Measurements from ENCODE around the gene EGFLAM. TPM values are rescaled to one million over a fixed set of nuclear protein-coding genes. Genes with fewer than 3 reads are reported as not detected.

The EGFLAM gene
- total and polyA plus RNA-seq, 3 donors from 2014 or later: 12.0 to 38.8 (median 15.2) TPM

DNA sequence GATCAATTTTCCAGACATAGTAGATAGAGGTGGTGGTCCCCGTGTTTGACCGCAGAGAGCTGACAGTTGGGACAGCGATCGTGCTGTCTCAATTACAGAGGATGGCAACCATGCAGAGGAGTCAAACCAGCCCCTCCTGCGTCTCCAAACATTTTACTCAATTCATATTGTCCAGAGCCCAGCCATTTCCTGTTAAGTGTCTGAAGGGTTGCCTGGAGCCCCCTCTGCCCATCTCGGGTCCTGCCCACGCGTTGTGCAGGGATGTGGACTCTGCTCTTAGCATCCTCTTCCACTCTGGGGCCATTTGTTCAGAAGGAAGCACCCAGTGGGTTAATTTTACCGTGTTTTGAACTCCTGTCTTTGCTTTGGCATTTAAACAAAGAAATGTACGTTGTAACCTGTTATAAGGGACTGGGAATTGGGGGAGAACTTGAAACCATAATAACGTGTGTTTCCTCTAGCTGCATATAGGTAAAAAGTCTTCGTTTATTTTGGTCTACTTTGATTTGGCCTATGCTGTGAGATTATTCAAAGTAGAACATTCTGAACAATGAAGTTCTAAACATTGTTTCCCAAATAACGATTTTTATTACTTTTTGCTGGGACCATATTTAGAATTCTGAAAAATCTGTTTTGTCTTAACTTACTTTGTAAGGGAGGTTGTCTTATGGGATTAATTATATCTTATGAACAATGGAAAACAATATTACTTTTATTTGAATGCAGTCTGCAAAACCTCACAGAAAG lies 876 bp downstream of the EGFLAM start:
- 13 to 16% methylated on average over 13 of the region's 13 CpGs for WGBS, 2 donors
- intact Hi-C loops (cut with DNase I; ENCODE audit: low total_unique reads): no loop called here
- DNase-seq: no peak

GRCh38 chr5:38259809-38260160 lies 1.4 kb downstream of the EGFLAM start:
- no peaks in the 10 kb centered on the region for H3K27me3 ChIP-seq
- H3K4me1 ChIP-seq: peaks cover 3% of the 10 kb centered on the region
- 43 to 63% methylated on average over 6 of the region's 6 CpGs for WGBS, 2 donors
- TF ChIP-seq POLR2A (IDR thresholded peaks at IDR 0.05) (no peak), CTCF (IDR thresholded peaks at IDR 0.05) (no peak)
- no peaks in the 10 kb centered on the region for H3K9me3 ChIP-seq
- no peak overlapping the region for H3K27ac ChIP-seq
- intact Hi-C loops (cut with DNase I; ENCODE audit: low total_unique reads): no loop called here
- no peak overlapping the region for H3K4me3 ChIP-seq
- no peaks in the 10 kb centered on the region for H3K36me3 ChIP-seq (ENCODE audit: low read depth, missing control alignments)
- no peak for DNase-seq

More for the DNA sequence above, 876 bp downstream of the EGFLAM start:
- H3K36me3 ChIP-seq (ENCODE audit: low read depth, missing control alignments): no peaks in the 10 kb centered on the region
- no peaks in the 10 kb centered on the region for H3K27me3 ChIP-seq
- TF ChIP-seq POLR2A (IDR thresholded peaks at IDR 0.05): no peak
- peak in 1 of 3 experiments; percentile 2 for TF ChIP-seq CTCF (IDR thresholded peaks at IDR 0.05)
- no peaks in the 10 kb centered on the region for H3K9me3 ChIP-seq
- H3K4me3 ChIP-seq: peak overlapping the region; percentile 67 to 68
- peak overlapping the region in 1 of 2 donors; percentile 24 for H3K27ac ChIP-seq
- peaks cover 3% of the 10 kb centered on the region for H3K4me1 ChIP-seq

- Histone ChIP-seq H3K36me3 (ENCODE audit: low read depth, missing control alignments) (no peaks in the 10 kb centered on the region), H3K27me3 (no peaks in the 10 kb centered on the region), H3K9me3 (no peaks in the 10 kb centered on the region), H3K27ac (no peak overlapping the region), H3K4me1 (no peaks in the 10 kb centered on the region), H3K4me3 (no peak overlapping the region)
- intact Hi-C loops (cut with DNase I; ENCODE audit: low total_unique reads): no loop called here
- DNase-seq: no peak
- 41 to 51% methylated on average over 6 of the region's 6 CpGs for WGBS, 2 donors
- no peak for TF ChIP-seq CTCF (IDR thresholded peaks at IDR 0.05)
- TF ChIP-seq POLR2A (IDR thresholded peaks at IDR 0.05): no peak
Observed at GRCh38 chr5:38263983-38264382, 5.6 kb downstream of the EGFLAM start.

GRCh38 chr5:38265546-38266179 lies 7.3 kb downstream of the EGFLAM start:
- H3K9me3 ChIP-seq: no peaks in the 10 kb centered on the region
- H3K4me1 ChIP-seq: no peaks in the 10 kb centered on the region
- intact Hi-C loops (cut with DNase I; ENCODE audit: low total_unique reads): no loop called here
- H3K4me3 ChIP-seq: no peak overlapping the region
- TF ChIP-seq CTCF (IDR thresholded peaks at IDR 0.05) (peak; percentile 8 to 95 (median 58)), POLR2A (IDR thresholded peaks at IDR 0.05) (no peak)
- whole genome bisulfite sequencing, 2 donors: 37 to 42% methylated on average over 13 of the region's 13 CpGs
- DNase-seq: peak; percentile 87
- no peak overlapping the region for H3K27ac ChIP-seq
- H3K27me3 ChIP-seq: no peaks in the 10 kb centered on the region
- no peaks in the 10 kb centered on the region for H3K36me3 ChIP-seq (ENCODE audit: low read depth, missing control alignments)

All from testis (tissue), 3 donors.